ENCODE data around the gene DGKZ. TPM values are rescaled to one million over a fixed set of nuclear protein-coding genes. Genes with fewer than 3 reads are reported as not detected.

The DGKZ gene
- polyA plus RNA-seq, 3 donors = 30.4 to 217 (median 33.4) TPM

DNA sequence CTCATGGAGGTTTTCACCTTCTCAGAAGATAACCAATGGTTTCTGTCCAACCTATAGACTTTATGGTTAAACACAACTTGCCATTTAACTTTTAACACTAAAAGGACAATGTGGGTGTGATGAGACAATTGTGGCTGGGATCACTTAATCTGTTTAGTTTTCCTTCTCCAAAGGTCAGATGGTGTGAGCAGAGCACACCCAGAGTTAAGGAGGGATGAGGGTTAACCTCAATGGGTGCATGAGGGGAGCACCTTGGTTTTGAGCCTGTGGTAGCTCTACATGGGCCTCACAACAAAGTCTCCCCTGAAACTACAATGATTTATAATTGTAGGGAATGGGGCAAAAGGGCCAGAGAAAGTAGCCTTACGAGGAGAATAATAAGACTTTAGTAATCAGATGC is 73.2 kb downstream of the DGKZ start:
- no peak overlapping the region for H2AFZ ChIP-seq (ENCODE audit: insufficient read depth, low read depth, low read length, poor library complexity, severe bottlenecking)
- H3K9me3 Mint-ChIP-seq = no peaks in the 10 kb centered on the region
- no peak overlapping the region for H3K27ac ChIP-seq (ENCODE audit: low read depth in 1 of 2, low read length in 2 of 2)
- peaks cover 61 to 66% of the 10 kb centered on the region in 2 donors for H3K36me3 Mint-ChIP-seq
- H4K20me1 ChIP-seq (ENCODE audit: insufficient read depth, low read length) = no peaks in the 10 kb centered on the region
- intact Hi-C loops (cut with micrococcal nuclease) = no loop called here
- no peak for DNase-seq
- TF ChIP-seq, protein P1, sequence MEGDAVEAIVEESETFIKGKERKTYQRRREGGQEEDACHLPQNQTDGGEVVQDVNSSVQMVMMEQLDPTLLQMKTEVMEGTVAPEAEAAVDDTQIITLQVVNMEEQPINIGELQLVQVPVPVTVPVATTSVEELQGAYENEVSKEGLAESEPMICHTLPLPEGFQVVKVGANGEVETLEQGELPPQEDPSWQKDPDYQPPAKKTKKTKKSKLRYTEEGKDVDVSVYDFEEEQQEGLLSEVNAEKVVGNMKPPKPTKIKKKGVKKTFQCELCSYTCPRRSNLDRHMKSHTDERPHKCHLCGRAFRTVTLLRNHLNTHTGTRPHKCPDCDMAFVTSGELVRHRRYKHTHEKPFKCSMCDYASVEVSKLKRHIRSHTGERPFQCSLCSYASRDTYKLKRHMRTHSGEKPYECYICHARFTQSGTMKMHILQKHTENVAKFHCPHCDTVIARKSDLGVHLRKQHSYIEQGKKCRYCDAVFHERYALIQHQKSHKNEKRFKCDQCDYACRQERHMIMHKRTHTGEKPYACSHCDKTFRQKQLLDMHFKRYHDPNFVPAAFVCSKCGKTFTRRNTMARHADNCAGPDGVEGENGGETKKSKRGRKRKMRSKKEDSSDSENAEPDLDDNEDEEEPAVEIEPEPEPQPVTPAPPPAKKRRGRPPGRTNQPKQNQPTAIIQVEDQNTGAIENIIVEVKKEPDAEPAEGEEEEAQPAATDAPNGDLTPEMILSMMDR (IDR thresholded peaks at IDR 0.05) = no peak
- no peaks in the 10 kb centered on the region for H3K4me1 ChIP-seq (ENCODE audit: control insufficient read depth in 1 of 2, insufficient read depth in 2 of 2, low read length in 2 of 2)
- peak overlapping the region in 2 of 7 donors; percentile 26 to 35 for H3K27ac Mint-ChIP-seq
- no peaks in the 10 kb centered on the region for H3K27me3 Mint-ChIP-seq (ENCODE audit: low read depth in 3 of 3)
- H3K4me3 Mint-ChIP-seq = no peak overlapping the region
- no peaks in the 10 kb centered on the region for H3K79me2 ChIP-seq (ENCODE audit: insufficient read depth, low read length)
- H3K27me3 ChIP-seq (ENCODE audit: control insufficient read depth in 2 of 2, insufficient read depth in 2 of 2, low read length in 2 of 2) = no peaks in the 10 kb centered on the region
- no peaks in the 10 kb centered on the region for H3K4me1 Mint-ChIP-seq
- no CpG with 5 or more reads among the region's 1 CpG for WGBS (ENCODE audit: insufficient coverage)
- H3K36me3 ChIP-seq (replicated peaks in 1 of 2; ENCODE audit: control insufficient read depth in 1 of 2, insufficient read depth in 2 of 2, low read length in 2 of 2) = peaks cover 25 to 71% of the 10 kb centered on the region in 2 donors
- H3K4me2 ChIP-seq (replicated peaks; ENCODE audit: extremely low read depth, low read length, poor library complexity, severe bottlenecking) = no peak overlapping the region
- no peak overlapping the region for H3K4me3 ChIP-seq (replicated peaks in 1 of 3; ENCODE audit: low read depth in 2 of 3, low read length in 3 of 3)
- no peak overlapping the region for H3K9ac ChIP-seq (ENCODE audit: insufficient read depth, low read length, poor library complexity, severe bottlenecking)
- H3K9me3 ChIP-seq (replicated peaks in 1 of 2; ENCODE audit: control insufficient read depth in 1 of 2, insufficient read depth in 1 of 2, low read length in 2 of 2) = no peaks in the 10 kb centered on the region

DNA sequence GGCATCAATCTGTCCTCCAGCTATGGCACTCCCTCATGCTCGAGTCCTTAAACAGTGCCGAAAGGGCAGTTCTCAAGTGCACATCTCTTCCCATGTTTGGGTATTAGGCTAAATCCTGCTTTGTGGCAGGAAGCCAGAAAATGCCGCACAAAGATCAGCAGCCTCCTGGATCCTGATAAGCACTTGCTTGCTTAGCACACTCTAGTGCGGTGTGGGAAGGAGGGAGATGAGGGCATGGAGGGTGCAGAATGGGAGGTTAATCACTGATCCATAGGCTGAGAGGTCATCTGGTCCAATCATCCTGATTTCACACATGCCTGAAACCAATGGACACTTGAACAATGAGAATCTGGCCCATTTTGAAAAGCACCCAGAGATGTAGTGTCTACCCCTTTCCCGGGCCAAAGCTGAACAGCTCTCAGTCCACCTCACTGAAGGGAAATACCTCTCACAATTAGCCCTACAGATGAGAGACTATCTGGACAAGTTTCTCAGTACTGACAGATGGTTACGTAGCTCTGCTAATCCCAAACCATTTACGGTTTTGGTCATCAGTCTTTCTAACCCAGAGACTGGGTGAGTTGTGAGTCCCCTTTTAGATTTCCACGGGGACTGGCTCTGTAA is 74.1 kb downstream of the DGKZ start:
- Histone ChIP-seq H3K9me3 (replicated peaks in 1 of 2; ENCODE audit: control insufficient read depth in 1 of 2, insufficient read depth in 1 of 2, low read length in 2 of 2) (no peaks in the 10 kb centered on the region), H3K4me1 (ENCODE audit: control insufficient read depth in 1 of 2, insufficient read depth in 2 of 2, low read length in 2 of 2) (no peaks in the 10 kb centered on the region), H3K27me3 (ENCODE audit: control insufficient read depth in 2 of 2, insufficient read depth in 2 of 2, low read length in 2 of 2) (no peaks in the 10 kb centered on the region), H4K20me1 (ENCODE audit: insufficient read depth, low read length) (no peaks in the 10 kb centered on the region), H3K27ac (ENCODE audit: low read depth in 1 of 2, low read length in 2 of 2) (no peak overlapping the region), H2AFZ (ENCODE audit: insufficient read depth, low read depth, low read length, poor library complexity, severe bottlenecking) (no peak overlapping the region), H3K36me3 (replicated peaks in 1 of 2; ENCODE audit: control insufficient read depth in 1 of 2, insufficient read depth in 2 of 2, low read length in 2 of 2) (peaks cover 18 to 68% of the 10 kb centered on the region in 2 donors), H3K4me2 (replicated peaks; ENCODE audit: extremely low read depth, low read length, poor library complexity, severe bottlenecking) (no peak overlapping the region), H3K9ac (ENCODE audit: insufficient read depth, low read length, poor library complexity, severe bottlenecking) (no peak overlapping the region), H3K79me2 (ENCODE audit: insufficient read depth, low read length) (no peaks in the 10 kb centered on the region), H3K4me3 (replicated peaks in 1 of 3; ENCODE audit: low read depth in 2 of 3, low read length in 3 of 3) (no peak overlapping the region)
- peaks cover 59 to 64% of the 10 kb centered on the region in 2 donors for H3K36me3 Mint-ChIP-seq
- H3K27ac Mint-ChIP-seq = no peak overlapping the region
- intact Hi-C loops (cut with micrococcal nuclease) = no loop called here
- no peaks in the 10 kb centered on the region for H3K27me3 Mint-ChIP-seq (ENCODE audit: low read depth in 3 of 3)
- H3K4me1 Mint-ChIP-seq = no peaks in the 10 kb centered on the region
- no peak overlapping the region for H3K4me3 Mint-ChIP-seq
- no peaks in the 10 kb centered on the region for H3K9me3 Mint-ChIP-seq
- DNase-seq = no peak
- WGBS (ENCODE audit: insufficient coverage) = 98% methylated on average over 6 of the region's 8 CpGs
- TF ChIP-seq, protein P1 (IDR thresholded peaks at IDR 0.05) = no peak

Measured in CD14-positive monocyte (primary cell).